Vagina (tissue), 2 donors: ENCODE results near the gene CYB5B.

Experiments
- POLR2A ChIP-seq, 2 donors: fragments of 450-650 bp; IDR thresholded peaks; one replicate each; pipeline ENCODE4 v1.6.1; 2017; ENCODE audit warnings: antibody characterized with exemption in 2 of 2, mild to moderate bottlenecking in 2 of 2, moderate library complexity in 2 of 2
- POLR2AphosphoS5 ChIP-seq, 2 donors: sonication (generic); formaldehyde crosslinking; IDR thresholded peaks; one replicate each; pipeline ENCODE4 v1.9.0; 2017; ENCODE audit warnings: antibody characterized with exemption in 2 of 2, mild to moderate bottlenecking in 2 of 2, low read depth in 1 of 2; ENCODE audit not compliant: insufficient read depth in 1 of 2
- TF ChIP-seq, protein P1 (sequence below), 3 experiments: fragments of 450-650 bp in 2 of 3; fragments of 200-600 bp in 1 of 3; sonication (generic) in 1 of 3; IDR thresholded peaks; one replicate each; pipeline ENCODE4 v1.5.1; 2017 to 2019; ENCODE audit warnings: antibody characterized with exemption in 3 of 3, mild to moderate bottlenecking in 2 of 3, moderate library complexity in 2 of 3

DNA sequence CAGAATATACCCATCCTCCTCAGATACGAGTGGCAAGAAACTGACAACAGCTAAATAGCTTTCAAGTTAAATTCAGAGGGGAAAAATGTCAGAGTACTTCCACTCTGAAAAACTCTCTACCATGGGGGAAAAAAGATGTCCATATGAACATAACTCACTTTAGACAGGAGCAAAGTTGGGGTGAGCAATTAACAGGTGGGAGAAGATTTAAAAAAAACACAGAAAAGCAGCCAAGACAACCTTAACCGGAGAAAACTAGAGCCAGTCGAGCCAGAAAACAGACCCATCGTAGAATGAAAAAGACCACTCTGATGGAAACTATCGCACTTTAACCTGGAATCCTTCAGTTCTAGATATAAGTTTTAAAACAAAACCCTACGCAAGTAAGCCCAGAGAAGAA, 39.4 kb upstream of the CYB5B start:
- no peak for TF ChIP-seq POLR2A (IDR thresholded peaks at IDR 0.05)
- TF ChIP-seq, protein P1, sequence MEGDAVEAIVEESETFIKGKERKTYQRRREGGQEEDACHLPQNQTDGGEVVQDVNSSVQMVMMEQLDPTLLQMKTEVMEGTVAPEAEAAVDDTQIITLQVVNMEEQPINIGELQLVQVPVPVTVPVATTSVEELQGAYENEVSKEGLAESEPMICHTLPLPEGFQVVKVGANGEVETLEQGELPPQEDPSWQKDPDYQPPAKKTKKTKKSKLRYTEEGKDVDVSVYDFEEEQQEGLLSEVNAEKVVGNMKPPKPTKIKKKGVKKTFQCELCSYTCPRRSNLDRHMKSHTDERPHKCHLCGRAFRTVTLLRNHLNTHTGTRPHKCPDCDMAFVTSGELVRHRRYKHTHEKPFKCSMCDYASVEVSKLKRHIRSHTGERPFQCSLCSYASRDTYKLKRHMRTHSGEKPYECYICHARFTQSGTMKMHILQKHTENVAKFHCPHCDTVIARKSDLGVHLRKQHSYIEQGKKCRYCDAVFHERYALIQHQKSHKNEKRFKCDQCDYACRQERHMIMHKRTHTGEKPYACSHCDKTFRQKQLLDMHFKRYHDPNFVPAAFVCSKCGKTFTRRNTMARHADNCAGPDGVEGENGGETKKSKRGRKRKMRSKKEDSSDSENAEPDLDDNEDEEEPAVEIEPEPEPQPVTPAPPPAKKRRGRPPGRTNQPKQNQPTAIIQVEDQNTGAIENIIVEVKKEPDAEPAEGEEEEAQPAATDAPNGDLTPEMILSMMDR (IDR thresholded peaks at IDR 0.05), result no peak
- no peak for TF ChIP-seq POLR2AphosphoS5 (IDR thresholded peaks at IDR 0.05; ENCODE audit: insufficient read depth in 1 of 2, low read depth in 1 of 2)
